ENCODE measurements around the gene TSPAN33.
"Not testable (repeated sequence)": the region's sequence is repeated elsewhere in the genome, so short reads cannot be mapped to it uniquely, and the experiment has no call there.

The TSPAN33 gene

DNA sequence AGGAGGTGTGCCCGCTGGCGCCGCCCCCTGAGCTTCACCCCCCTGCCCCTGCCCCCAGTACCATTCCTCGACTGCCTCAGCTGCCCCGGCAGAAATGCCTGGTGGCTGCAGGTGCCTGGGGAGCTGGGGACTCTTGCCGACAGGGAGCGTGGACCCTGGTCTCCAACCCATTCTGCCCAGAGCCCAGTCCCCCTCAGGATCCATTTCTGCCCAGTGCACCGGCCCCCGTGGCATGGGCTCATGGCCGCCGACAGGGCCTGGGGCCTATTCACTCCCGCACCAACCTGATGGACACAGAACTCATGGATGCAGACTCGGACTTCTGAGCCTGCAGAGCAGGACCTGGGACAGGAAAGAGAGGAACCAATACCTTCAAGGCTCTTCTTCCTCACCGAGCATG is 67.6 kb downstream of the TSPAN33 start:
- H3K4me2 ChIP-seq (ENCODE audit: low read length): no peak overlapping the region
- H3K9me3 ChIP-seq (ENCODE audit: control insufficient read depth, low read length): no peaks in the 10 kb centered on the region
- no peaks in the 10 kb centered on the region for H3K4me1 ChIP-seq
- H3K36me3 ChIP-seq (ENCODE audit: control insufficient read depth, insufficient read depth, low read length): no peaks in the 10 kb centered on the region
- H2AFZ ChIP-seq: no peak overlapping the region
- H3K27ac ChIP-seq: no peak overlapping the region
- H3K9ac ChIP-seq: no peak overlapping the region
- TF ChIP-seq, protein P1, sequence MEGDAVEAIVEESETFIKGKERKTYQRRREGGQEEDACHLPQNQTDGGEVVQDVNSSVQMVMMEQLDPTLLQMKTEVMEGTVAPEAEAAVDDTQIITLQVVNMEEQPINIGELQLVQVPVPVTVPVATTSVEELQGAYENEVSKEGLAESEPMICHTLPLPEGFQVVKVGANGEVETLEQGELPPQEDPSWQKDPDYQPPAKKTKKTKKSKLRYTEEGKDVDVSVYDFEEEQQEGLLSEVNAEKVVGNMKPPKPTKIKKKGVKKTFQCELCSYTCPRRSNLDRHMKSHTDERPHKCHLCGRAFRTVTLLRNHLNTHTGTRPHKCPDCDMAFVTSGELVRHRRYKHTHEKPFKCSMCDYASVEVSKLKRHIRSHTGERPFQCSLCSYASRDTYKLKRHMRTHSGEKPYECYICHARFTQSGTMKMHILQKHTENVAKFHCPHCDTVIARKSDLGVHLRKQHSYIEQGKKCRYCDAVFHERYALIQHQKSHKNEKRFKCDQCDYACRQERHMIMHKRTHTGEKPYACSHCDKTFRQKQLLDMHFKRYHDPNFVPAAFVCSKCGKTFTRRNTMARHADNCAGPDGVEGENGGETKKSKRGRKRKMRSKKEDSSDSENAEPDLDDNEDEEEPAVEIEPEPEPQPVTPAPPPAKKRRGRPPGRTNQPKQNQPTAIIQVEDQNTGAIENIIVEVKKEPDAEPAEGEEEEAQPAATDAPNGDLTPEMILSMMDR (IDR thresholded peaks at IDR 0.05): no peak
- H3K27me3 ChIP-seq (ENCODE audit: control insufficient read depth, insufficient read depth, low read length): no peaks in the 10 kb centered on the region
- H3K4me3 ChIP-seq (ENCODE audit: low read depth, low read length): no peak overlapping the region
- H3K79me2 ChIP-seq: no peaks in the 10 kb centered on the region

DNA sequence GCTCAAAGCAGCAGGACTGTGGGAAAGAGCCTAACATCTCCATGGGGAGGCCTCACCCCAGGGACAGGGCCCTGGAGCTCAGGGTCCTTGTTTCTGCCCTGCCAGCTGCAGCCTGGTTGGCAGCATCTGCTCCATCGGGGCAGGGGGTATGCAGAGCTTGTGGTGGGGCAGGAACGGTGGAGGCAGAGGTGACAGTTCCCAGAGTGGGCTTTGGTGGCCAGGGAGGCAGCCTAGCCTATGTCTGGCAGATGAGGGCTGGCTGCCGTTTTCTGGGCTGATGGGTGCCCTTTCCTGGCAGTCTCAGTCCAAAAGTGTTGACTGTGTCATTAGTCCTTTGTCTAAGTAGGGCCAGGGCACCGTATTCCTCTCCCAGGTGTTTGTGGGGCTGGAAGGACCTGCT is 68.1 kb downstream of the TSPAN33 start:
- TF ChIP-seq, protein P1 (IDR thresholded peaks at IDR 0.05): no peak
- H3K4me3 ChIP-seq (ENCODE audit: low read depth, low read length): no peak overlapping the region
- no peaks in the 10 kb centered on the region for H3K36me3 ChIP-seq (ENCODE audit: control insufficient read depth, insufficient read depth, low read length)

DNA sequence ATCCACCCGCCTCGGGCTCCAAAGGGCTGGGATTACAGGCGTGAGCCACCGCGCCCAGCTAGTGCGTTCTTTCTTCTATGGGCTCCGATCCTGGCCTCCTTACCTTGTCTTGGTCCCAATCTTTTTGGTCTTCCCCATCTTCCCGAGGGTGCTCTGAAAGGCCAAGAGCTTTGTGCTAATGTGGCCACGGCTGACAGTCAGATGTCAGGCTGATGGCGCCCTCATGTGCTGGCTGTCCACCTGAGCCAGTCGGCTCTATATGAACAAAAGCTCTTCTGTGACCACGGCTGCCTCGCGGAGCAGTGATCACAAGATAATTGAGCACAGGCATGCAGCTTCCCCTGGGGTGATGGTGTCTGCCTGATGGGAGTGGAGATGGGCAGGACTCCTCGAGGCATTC is 69.3 kb downstream of the TSPAN33 start:
- H3K27me3 ChIP-seq (ENCODE audit: control insufficient read depth, insufficient read depth, low read length): no peaks in the 10 kb centered on the region

More for the DNA sequence above, 68.1 kb downstream of the TSPAN33 start:
- H3K27me3 ChIP-seq (ENCODE audit: control insufficient read depth, insufficient read depth, low read length): no peaks in the 10 kb centered on the region
- no peaks in the 10 kb centered on the region for H3K9me3 ChIP-seq (ENCODE audit: control insufficient read depth, low read length)
- no peak overlapping the region for H3K4me2 ChIP-seq (ENCODE audit: low read length)
- no peak overlapping the region for H3K9ac ChIP-seq
- H3K27ac ChIP-seq: no peak overlapping the region
- H3K4me1 ChIP-seq: no peaks in the 10 kb centered on the region
- H2AFZ ChIP-seq: no peak overlapping the region
- no peaks in the 10 kb centered on the region for H3K79me2 ChIP-seq

DNA sequence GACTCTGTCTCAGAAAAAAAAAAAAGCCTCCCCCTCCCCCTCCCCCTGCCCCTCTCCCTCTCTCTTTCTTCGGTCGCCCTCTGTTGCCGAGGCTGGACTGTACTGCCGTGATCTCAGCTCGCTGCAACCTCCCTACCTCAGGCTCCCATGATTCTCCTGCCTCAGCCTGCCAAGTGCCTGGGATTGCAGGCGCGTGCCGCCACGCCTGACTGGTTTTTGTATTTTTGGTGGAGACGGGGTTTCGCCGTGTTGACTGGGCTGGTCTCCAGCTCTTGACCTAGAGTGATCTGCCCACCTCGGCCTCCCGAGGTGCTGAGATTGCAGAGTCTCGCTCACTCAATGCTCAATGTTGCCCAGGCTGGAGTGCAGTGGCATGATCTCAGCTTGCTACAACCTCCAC is 71.2 kb downstream of the TSPAN33 start:
- H3K27me3 ChIP-seq (ENCODE audit: control insufficient read depth, insufficient read depth, low read length); H2AFZ ChIP-seq; H3K27ac ChIP-seq; H3K4me3 ChIP-seq (ENCODE audit: low read depth, low read length); H3K4me1 ChIP-seq; H3K36me3 ChIP-seq (ENCODE audit: control insufficient read depth, insufficient read depth, low read length); H3K9ac ChIP-seq; H3K79me2 ChIP-seq; H3K4me2 ChIP-seq (ENCODE audit: low read length); H3K9me3 ChIP-seq (ENCODE audit: control insufficient read depth, low read length): not testable (repeated sequence)

More for the DNA sequence above, 69.3 kb downstream of the TSPAN33 start:
- TF ChIP-seq, protein P1 (IDR thresholded peaks at IDR 0.05): no peak
- no peak overlapping the region for H3K27ac ChIP-seq
- no peaks in the 10 kb centered on the region for H3K9me3 ChIP-seq (ENCODE audit: control insufficient read depth, low read length)
- no peaks in the 10 kb centered on the region for H3K4me1 ChIP-seq
- no peaks in the 10 kb centered on the region for H3K79me2 ChIP-seq
- no peak overlapping the region for H3K4me3 ChIP-seq (ENCODE audit: low read depth, low read length)
- H3K4me2 ChIP-seq (ENCODE audit: low read length): no peak overlapping the region
- H3K9ac ChIP-seq: no peak overlapping the region
- peak overlapping the region; percentile 28 for H2AFZ ChIP-seq
- no peaks in the 10 kb centered on the region for H3K36me3 ChIP-seq (ENCODE audit: control insufficient read depth, insufficient read depth, low read length)

DNA sequence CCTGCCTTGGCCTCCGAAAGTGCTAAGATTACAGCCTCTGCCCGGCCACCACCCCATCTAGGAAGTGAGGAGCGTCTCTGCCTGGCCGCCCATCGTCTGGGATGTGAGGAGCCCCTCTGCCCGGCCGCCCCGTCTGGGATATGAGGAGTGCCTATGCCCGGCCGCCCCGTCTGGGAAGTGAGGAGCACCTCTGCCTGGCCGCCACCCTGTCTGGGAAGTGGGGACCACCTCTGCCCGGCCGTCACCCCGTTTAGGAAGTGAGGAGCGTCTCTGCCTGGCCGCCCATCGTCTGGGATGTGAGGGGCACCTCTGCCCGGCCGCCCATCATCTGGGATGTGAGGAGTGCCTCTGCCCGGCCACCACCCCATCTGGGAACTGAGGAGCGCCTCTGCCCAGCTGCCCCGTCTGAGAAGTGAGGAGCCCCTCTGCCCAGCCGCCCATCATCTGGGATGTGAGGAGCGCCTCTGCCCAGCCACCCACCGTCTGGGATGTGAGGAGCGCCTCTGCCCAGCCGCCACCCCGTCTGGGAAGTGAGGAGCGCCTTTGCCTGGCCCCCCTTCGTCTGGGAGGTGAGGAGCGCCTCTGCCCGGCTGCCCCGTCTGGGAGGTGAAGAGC is 71.7 kb downstream of the TSPAN33 start:
- H3K4me2 ChIP-seq (ENCODE audit: low read length); H3K4me1 ChIP-seq; H2AFZ ChIP-seq; H3K9ac ChIP-seq; H3K27ac ChIP-seq; H3K4me3 ChIP-seq (ENCODE audit: low read depth, low read length); H3K27me3 ChIP-seq (ENCODE audit: control insufficient read depth, insufficient read depth, low read length); H3K9me3 ChIP-seq (ENCODE audit: control insufficient read depth, low read length); H3K36me3 ChIP-seq (ENCODE audit: control insufficient read depth, insufficient read depth, low read length); H3K79me2 ChIP-seq: not testable (repeated sequence)

DNA sequence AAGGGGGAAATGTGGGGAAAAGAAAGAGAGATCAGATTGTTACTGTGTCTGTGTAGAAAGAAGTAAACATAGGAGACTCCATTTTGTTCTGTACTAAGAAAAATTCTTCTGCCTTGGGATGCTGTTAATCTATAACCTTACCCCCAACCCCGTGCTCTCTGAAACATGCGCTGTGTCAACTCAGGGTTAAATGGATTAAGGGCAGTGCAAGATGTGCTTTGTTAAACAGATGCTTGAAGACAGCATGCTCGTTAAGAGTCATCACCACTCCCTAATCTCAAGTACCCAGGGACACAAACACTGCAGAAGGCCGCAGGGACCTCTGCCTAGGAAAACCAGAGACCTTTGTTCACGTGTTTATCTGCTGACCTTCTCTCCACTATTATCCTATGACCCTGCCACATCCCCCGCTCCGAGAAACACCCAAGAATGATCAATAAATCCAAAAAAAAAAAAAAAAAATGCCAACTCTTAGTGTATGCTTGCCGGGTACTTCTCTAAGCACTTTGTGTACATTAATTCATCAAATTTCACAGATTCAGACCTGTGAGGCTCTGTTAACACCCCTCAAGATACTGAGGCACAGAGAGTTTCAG is 72.4 kb downstream of the TSPAN33 start:
- not testable (repeated sequence) for H3K27ac ChIP-seq; H3K4me1 ChIP-seq; H3K36me3 ChIP-seq (ENCODE audit: control insufficient read depth, insufficient read depth, low read length); H3K4me3 ChIP-seq (ENCODE audit: low read depth, low read length); H3K9me3 ChIP-seq (ENCODE audit: control insufficient read depth, low read length); H3K9ac ChIP-seq; H3K27me3 ChIP-seq (ENCODE audit: control insufficient read depth, insufficient read depth, low read length); H3K79me2 ChIP-seq; H2AFZ ChIP-seq; H3K4me2 ChIP-seq (ENCODE audit: low read length)

All from parathyroid adenoma (tissue), 2 donors.